Epithelial cell of proximal tubule (primary cell): ENCODE results near the gene BOD1. TPM values are rescaled to one million over a fixed set of nuclear protein-coding genes. Genes with fewer than 3 reads are reported as not detected.

Source experiments
- DNase-seq: peaks from one replicate; pipeline ENCODE4 v3.0.0-alpha.2; 2011; ENCODE audit warnings: low read depth
- H3K4me3 ChIP-seq: 2 replicates; pipeline ENCODE4 v1.5.1; 2011; ENCODE audit warnings: low read depth, mild to moderate bottlenecking, low read length
- total RNA-seq: library from RNA; depleted of rRNA; stranded (reverse); fragments of >200 nt; gene quantifications from 2 replicates; pipeline ENCODE4 v1.2.3, GENCODE V29; 2015
- TF ChIP-seq, protein P1 (sequence below): conservative IDR thresholded peaks from 2 replicates; pipeline ENCODE4 v1.5.1; 2012; ENCODE audit warnings: low read depth, mild to moderate bottlenecking, low read length

Gene BOD1
- total RNA-seq, 1 donor from 2014 or later = 29.8 TPM

GRCh38 chr5:173630724-173631365 lies 14.4 kb upstream of the BOD1 start:
- no peak overlapping the region for H3K4me3 ChIP-seq
- TF ChIP-seq, protein P1, sequence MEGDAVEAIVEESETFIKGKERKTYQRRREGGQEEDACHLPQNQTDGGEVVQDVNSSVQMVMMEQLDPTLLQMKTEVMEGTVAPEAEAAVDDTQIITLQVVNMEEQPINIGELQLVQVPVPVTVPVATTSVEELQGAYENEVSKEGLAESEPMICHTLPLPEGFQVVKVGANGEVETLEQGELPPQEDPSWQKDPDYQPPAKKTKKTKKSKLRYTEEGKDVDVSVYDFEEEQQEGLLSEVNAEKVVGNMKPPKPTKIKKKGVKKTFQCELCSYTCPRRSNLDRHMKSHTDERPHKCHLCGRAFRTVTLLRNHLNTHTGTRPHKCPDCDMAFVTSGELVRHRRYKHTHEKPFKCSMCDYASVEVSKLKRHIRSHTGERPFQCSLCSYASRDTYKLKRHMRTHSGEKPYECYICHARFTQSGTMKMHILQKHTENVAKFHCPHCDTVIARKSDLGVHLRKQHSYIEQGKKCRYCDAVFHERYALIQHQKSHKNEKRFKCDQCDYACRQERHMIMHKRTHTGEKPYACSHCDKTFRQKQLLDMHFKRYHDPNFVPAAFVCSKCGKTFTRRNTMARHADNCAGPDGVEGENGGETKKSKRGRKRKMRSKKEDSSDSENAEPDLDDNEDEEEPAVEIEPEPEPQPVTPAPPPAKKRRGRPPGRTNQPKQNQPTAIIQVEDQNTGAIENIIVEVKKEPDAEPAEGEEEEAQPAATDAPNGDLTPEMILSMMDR = no peak
- DNase-seq = no peak

GRCh38 chr5:173629628-173630027 lies 13.2 kb upstream of the BOD1 start:
- DNase-seq = no peak
- no peak overlapping the region for H3K4me3 ChIP-seq
- TF ChIP-seq, protein P1 = peak; percentile 58

DNA sequence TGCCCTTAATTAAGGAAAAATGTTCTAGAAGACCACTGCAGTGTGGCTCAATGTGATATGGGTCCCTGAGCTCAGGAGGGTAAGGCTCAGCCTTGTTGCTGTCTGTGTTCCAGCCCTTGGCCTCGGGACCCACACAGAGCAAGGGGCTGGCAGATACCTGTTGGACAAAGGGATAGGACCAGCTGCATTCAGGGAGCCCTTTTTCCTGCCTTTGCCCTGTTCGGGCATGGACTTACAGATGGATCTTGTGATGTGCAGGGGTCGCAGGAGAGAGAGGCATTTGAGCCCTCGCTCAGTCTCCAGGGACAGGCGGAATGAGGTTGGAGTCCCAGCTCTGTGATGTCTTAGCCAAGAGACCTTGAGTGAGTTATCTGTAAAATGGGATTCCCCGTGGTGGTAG lies 12.1 kb upstream of the BOD1 start:
- TF ChIP-seq, protein P1 = no peak
- H3K4me3 ChIP-seq = no peak overlapping the region

GRCh38 chr5:173627860-173628392 lies 11.5 kb upstream of the BOD1 start:
- no peak overlapping the region for H3K4me3 ChIP-seq
- no peak for DNase-seq
- TF ChIP-seq, protein P1 = no peak

More for the DNA sequence above, 12.1 kb upstream of the BOD1 start:
- DNase-seq = no peak

DNA sequence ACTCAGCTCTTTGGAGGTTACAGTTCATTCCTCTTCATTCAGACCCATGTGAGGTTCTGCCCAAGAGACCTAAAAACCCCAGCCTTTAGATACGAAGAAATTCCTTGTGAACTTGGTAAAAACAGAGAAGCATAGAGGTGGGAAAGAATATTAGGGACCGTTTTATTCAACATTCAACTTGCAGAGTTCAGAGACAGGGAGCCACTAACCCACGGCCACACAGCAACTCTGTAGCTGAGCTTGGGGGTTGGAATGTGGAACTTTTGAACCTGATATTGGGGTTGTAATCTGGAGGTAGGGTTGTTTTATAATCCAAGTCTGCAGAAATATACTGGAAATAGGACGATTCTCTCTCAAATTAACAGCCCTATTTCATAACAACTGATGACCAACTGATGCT lies 10.8 kb upstream of the BOD1 start:
- DNase-seq = no peak
- TF ChIP-seq, protein P1 = no peak
- no peak overlapping the region for H3K4me3 ChIP-seq

DNA sequence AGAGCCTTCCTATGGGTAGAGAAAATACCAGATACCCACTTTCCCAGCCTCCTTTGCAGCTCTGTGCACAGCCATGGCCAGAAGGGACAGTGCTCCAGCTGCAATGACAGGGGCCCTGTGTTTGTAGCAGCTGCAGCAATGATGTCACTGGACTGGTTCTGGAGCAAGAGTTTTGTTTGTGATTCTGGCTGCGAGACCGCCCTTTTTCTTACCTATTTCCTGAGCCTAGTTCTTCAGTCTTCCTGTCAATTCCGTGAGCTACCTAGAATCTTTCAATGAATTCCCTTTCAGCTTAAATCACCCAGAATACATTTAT lies 10.0 kb upstream of the BOD1 start:
- TF ChIP-seq, protein P1 = no peak
- no peak for DNase-seq
- H3K4me3 ChIP-seq = no peak overlapping the region
